GM19372 (cell line): ENCODE measurements around the gene MRC1.
"Not testable (repeated sequence)": the region's sequence is repeated elsewhere in the genome, so short reads cannot be mapped to it uniquely, and the experiment has no call there.

Experiments used
- ATAC-seq: cut with Tn5 transposase; IDR thresholded peaks from one replicate; pipeline ENCODE4 v1.9.1; 2021; ENCODE audit warnings: mild to moderate bottlenecking, low read depth, moderate library complexity; ENCODE audit not compliant: unreplicated experiment

The MRC1 gene

DNA sequence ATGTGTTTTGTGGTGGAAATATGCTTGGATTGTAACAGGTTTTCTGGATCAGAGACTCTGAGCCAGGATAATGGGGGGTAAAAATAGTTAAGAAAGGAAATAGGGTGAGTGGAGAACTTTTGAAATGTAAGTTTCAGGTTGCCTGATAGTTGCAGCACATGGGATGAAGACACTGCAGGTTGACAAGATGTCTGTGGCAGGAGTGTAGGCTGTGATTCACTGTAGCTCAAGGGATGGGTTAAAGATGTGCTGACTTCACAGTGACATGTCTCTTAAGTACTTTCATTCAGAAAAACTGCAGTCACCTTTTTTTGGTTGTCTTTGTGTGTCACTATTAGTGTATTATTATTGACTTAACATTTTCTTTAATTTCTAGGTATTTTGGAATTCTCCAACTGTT is 79.0 kb downstream of the MRC1 start:
- ATAC-seq, result no peak

- ATAC-seq, result no peak
These were observed 82.3 kb downstream of the MRC1 start for GRCh38 chr10:17891435-17891834.

- no peak for ATAC-seq
These were observed 95.4 kb downstream of the MRC1 start for GRCh38 chr10:17904564-17904963.

- no peak for ATAC-seq
These were observed 96.3 kb downstream of the MRC1 start for GRCh38 chr10:17905491-17905890.

DNA sequence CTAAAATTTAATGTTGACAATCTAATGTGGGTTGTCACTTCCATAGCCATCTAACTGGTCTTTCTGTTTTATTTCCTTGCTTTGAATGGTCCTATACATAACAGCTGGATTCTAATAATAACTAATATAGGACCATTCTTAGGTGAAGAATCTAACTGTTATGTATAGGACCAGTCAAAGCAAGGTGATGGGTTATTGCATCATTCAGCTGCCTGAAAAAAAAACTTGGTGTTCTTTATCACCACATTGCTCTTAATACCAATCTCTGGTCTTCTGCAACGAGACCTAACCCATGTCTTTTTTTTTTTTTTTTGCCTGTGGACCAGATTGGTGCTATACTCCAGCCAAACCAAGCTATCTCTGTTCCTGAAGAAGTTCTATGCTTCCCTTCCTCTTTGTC is 96.9 kb downstream of the MRC1 start:
- ATAC-seq, result no peak

DNA sequence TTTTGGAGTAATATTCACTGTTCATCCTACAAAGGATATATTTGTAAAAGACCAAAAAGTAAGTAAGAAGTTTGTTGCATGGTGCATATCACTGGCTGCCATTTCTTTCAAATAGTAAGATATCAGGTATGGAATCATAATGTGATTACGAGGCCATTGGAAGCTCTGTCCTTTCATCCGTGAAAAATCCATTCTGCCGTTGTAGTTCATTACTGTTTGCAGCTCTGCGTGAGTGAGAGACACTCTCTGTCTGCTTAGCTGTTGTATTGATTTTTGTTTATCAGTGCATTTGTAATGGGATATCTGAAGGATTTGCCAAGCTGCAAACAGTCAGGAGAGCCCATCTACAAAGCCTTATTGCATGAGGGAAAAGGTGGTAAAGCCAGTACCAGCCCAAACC is 98.5 kb downstream of the MRC1 start:
- no peak for ATAC-seq

GRCh38 chr10:17910125-17910789 is 101.1 kb downstream of the MRC1 start:
- no peak for ATAC-seq

DNA sequence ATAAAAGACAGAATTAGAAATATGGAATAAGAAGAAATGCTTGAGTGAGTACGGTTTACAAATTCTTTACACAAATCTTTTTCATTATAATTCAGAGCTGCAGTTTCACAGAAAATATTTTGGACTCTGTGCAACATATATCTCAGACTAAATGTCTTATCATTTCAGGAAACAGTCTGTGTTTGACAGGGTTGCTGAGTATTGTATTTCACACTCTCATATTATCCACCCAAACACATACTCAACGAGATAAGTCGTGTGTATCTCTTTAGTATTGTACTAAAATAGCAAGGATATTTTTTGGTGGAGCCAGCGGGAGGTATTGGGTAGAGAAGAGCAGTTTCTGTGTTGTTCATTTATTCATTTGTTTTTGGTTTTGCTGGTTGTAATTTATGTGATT is 103.6 kb downstream of the MRC1 start:
- ATAC-seq, result no peak

- ATAC-seq, result no peak
These were observed 104.5 kb downstream of the MRC1 start for GRCh38 chr10:17913604-17914003.

DNA sequence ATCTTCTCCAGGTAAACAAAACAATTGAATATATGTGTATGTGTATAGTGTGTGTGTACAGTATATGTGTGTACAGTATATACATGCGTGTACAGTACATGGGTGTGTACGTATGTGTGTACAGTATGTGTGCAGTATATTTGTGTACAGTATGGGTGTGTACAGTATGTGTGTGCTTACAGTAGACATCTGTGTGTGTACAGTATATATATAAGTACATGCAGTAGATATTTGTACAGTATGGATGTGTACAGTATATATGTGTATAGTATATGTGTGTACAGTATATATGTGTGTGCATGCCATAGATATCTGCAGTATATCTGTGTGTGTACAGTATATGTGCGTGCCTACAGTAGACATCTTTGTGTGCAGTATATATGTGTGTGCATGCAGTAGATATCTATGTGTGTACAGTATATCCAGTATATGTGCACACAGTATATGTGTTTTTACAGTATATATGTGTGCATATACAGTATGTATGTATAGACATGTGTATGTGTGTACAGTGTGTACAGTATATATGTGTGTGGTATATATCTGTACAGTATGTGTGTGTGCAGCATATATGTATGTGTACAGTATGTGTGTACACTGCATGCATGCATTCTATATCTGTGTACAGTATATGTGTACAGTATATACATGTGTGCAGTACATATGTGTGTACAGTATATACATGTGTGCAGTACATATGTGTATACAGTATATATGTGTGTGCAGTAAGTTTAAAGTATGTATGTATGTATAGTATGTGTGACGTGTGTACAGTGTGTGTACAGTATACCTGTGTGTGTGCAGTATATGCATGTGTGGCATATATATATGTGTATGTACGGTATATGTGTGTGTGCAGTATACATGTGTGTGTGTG is 105.3 kb downstream of the MRC1 start:
- ATAC-seq, result no peak

DNA sequence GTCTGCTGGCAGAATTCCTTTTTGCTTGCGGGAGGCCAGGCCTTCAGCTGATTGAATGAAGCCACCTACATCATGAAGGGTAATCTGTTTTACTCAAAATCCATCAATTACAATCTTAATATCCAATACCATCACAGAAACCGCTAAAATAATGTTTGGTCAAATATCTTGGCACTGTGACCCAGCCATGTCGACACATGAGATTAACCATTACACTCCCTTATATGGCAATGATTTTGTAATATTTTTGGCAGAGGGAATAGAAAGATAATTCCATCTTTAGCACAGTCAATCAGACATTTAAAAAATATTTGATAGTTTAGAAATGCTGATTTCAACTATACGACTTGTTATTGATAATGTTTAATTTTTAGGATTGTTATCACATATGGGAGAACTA is 106.0 kb downstream of the MRC1 start:
- ATAC-seq, result no peak

DNA sequence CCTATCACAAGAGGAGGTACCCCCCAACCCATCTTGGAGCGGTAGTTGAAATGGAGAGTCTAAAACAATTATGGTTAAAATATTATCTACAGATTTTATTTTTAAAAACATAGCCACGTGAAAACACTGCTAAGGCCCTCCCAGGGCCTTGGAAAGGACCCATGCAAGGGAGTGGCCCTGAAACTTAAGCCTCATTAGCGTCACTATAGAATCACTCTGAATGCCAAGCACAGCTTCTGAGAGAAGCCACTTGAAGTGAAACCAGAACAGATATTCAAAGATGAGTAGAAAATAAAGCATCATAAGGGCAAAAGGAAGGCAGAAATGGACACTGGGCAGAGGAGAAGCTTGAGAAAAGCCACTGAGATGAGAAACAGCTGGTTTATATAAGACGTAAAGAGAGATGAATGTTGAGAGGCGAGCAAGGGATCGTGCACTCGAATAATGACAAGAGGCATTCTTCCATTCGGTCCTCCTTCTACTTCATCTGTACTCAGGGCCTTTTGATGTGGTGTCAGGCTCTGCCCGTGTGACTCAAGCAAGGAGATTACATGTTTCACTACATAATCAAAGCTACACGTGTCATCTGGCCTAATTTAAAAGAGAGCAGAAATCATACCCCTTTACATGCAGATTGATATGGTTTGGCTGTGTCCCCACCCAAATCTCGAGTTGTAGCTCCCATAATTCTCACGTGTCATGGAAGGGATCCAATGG is 109.2 kb downstream of the MRC1 start:
- no peak for ATAC-seq

DNA sequence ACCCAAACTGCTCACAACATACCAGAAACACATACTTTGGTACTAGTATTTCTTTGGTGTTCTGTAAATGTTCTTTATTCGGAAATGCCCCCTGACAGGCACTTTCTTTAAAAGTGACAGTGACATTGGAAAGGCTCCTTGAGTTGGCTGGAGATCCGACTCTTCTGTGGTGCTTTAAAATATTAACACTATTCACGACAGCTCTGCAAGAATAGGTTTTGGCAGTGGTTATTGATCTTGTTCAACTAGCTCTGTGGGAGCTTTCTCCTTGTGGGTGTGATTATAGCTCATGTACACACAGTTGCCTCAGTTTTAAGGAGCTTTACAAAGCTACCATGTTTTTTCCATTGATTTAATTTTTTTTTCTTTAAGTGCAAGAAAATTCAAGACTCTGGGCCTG is 112.2 kb downstream of the MRC1 start:
- no peak for ATAC-seq

GRCh38 chr10:17923728-17924127 is 114.6 kb downstream of the MRC1 start:
- no peak for ATAC-seq

- ATAC-seq, result no peak
These were observed 134.0 kb downstream of the MRC1 start for GRCh38 chr10:17943033-17943745.

GRCh38 chr10:17950269-17950668 is 141.1 kb downstream of the MRC1 start:
- not testable (repeated sequence) for ATAC-seq

DNA sequence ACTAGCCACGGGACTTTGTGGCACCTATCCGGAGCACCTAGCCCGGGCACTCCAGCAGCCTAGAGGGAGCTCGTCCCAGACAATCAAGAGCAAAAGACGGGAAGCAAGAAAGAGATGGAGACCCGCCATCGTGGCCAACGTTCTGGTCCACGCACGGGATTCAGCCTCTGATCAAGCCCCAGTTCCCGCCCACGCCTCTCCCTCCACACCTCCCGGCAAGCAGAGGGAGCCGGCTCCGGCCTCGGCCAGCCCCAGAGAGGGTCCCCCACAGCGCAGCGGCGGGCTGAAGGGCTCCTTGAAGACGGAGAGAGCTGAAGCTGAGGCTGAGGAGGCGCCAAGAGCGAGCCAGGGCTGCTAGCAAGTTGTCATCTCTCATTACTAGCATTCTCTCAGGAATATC is 141.6 kb downstream of the MRC1 start:
- ATAC-seq, result no peak

DNA sequence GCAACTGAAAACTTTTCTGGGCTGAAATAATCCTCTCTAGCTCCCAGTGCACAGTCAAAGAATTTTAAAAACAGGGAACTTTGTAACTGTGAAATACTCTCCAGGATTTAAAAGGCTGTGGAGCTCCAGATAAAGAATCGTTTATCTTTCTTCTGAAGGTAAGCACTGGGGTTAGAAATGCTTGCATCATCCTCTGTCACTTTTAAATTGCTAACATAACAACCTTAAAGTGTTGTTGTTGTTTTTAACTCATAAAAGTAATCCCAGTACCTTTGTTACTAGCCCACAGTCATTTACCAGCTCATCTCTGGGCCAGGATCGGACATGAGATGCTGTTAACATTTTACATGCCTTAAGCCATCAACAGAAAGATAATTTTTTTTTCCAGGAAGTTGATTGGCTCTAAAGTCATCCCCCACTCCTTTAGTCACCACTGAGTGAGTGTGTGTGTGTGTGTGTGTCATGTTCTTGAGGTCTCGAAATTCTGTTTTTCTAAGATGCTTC is 142.8 kb downstream of the MRC1 start, which contains the start of gene SLC39A12:
Gene SLC39A12, plus strand, starts transcription at position 51 of the 504 bp plus-strand sequence. CDS start 1,359 bp downstream, outside the sequence.
- no peak for ATAC-seq

GRCh38 chr10:17954372-17954771 is 145.2 kb downstream of the MRC1 start:
- not testable (repeated sequence) for ATAC-seq

- ATAC-seq, result no peak
These were observed 145.7 kb downstream of the MRC1 start for GRCh38 chr10:17954861-17955260.
